ENCODE results near the gene PARS2.

PARS2 gene

DNA sequence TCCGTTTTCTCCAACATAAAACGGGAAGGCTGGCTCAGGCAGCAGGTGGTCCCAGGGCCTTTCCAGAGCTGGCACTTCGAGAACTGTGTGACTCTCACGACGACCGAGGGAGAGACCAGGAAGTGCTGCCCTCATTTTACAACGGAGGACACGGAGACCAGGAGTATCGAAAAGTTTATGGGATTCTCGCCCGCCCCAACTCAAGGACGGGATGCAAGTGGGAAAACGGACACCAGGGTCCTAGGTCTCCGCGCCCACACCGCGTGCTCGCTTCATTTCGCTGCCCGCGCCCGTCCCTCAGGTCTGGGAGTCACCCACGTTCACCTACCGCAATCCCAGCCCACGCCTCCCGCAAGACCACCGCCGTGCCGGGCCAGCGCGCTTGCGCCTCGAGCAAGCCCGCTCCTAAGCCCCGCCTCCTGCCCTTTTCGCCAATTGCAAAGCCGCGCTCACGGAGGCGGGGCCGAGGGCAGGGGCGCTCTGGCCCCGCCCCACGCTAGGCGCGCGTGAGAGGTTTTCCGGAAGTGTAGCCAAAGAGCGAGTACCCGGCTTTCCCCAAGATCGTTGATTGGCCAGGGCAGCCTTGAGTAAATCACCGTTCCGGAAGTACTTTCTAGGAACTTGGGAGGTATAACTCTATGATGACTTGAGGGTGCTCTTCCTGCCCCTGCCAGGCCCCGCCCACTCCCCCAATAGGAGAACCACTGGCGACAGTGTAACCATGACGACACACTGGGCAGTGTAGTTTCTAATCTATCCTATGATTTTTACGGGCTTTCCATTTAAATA, at the start of gene PARS2:
PARS2 (minus strand) TSS at position 391 of the 789 bp plus-strand sequence. CDS start 5,362 bp downstream, outside the sequence.
- DNase-seq = peak; percentile 40 to 99 (median 94)

DNA sequence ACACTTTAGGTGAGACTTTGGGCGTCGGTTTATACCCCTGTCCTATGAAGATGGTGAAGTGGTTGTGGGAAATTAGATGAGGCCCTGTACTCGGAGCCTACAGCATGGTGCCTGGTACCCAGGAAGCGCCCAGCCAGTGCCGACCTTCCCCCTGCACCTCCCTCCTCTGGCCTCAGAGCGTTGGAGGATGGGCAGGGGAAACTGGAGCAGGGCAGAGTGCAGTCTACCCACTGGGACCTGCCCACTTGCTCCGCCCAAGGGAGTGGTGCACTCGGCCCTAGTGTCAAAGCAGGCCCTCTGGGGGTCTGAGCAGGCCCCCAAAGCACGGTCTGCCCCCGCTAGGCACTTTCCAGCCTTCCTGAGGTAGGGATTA, 49.8 kb upstream of the PARS2 start:
- no peak for DNase-seq

- no peak for DNase-seq
Measured at GRCh38 chr1:54813485-54814125, 49.3 kb upstream of the PARS2 start.

DNA sequence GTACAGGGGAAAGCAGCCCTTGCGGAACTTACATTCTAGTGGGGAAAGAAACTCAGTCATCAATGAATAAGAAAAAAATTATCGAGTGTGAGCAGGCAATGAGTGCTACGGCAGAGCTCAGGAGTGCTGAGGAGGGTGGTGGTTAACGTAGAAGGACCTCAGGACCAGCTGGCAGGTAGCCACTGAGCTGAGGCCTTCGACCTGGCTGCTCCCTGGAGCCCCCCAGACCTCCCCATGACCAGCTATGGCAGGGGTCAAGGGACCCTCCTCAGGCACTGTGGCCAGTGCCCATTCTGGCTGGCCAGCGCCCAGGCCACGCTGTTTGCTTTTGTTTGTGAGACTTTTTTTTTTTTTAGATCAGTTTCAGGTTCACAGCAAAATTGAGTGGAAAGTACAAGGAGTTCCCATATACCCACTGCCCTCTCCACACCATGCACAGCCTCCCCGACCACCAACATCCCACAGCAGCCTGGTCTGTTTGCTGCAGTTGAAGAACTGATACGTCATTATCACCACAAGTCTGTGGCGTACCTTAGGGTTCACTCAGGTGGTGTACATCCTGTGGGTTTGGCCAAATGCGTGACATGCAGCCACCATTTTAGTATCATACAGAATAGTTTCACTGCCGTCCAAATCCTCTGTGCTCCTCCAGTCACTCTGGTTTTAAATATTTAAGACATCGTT, 48.6 kb upstream of the PARS2 start:
- DNase-seq = no peak

- DNase-seq = no peak
Measured at GRCh38 chr1:54811739-54812655, 47.7 kb upstream of the PARS2 start.

- DNase-seq = no peak
Measured at GRCh38 chr1:54811066-54811465, 46.7 kb upstream of the PARS2 start.

GRCh38 chr1:54810153-54810942, 46.0 kb upstream of the PARS2 start:
- peak in 49 of 58 donors; percentile 7 to 71 (median 36) for DNase-seq

DNA sequence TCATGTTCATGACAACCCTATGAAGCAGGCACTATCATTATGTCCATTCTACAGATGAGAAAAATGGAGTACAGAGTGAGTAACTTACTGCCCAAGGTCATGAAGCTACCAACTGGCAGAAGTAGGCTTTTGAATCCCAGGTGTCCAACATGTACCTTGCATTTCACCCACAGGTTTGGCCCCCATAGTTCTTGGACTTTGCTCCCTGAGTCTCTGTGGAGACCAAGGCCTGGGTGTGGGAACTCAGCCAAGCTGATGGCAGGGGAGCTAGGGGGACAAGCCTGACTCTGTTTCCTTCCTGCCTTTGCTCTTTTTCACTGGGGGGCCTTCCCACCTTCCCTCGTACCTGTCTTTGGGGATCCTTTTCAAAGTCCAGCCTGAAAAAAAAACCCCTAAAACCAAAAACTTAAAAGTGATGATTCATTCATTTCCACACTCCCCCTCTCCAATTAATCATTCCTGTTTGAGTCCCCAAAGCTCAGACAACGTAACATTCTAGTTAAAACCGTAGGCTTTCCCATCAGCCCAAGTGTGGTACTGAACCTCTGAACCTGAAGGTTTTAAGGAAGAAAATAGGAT, 45.3 kb upstream of the PARS2 start:
- no peak for DNase-seq

DNA sequence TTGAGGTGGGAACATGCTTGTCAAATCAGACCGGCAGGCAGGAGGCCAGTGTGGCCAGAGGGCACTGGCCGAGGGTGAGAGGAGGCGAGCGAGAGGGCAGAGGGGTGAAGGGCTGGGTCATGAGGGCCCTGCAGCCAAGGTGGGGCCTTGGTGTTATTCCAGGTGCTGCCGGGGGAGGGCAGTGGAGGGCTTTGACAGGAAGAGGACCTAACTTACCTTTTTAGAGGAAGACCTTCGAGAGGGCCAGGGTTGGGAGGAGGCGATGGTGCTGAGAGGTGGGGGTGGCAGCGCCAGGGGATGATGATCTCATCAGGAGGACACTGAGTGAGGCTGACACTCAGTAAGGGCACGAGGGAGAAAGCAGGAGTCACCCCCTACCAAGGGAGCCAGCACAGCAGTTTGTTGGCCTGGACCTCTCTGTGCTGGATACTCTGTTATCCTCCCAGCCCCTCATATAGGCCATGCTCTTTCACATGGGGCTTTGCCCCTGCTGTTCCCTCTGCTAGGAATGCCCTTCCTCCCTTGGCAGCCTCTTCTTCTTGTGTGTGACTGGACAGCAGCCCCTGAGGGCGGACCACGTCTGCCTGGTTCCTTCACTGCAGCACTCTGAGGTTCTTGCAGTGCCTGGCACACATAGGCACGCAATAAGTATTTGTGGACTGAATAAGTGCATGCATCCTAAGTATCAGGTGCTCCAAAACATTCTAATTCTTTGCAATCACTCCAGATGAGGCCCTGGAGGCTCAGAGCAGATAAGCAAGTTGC, 44.3 kb upstream of the PARS2 start:
- DNase-seq = no peak

DNA sequence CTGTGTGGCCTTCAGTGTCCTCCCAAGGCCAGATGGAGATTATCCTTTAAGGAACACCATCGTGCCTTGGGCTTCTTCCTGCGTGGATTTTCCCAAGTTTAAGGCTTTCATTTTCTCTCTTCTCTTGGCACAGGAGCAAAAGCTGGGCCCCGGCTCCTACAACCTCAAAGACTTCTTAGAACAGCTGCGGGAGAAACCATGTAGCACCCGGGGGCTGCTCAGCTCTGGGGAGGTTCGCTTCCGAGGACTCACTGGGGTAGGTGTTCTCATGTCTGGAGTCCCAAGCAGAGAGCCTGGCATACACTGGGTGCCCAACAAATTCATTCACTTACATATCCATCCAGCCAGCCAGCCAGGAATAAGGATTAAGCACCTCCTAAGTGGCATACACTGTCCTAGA, 43.4 kb upstream of the PARS2 start:
- DNase-seq = no peak

- no peak for DNase-seq
Measured at GRCh38 chr1:54806931-54807611, 42.7 kb upstream of the PARS2 start.

DNA sequence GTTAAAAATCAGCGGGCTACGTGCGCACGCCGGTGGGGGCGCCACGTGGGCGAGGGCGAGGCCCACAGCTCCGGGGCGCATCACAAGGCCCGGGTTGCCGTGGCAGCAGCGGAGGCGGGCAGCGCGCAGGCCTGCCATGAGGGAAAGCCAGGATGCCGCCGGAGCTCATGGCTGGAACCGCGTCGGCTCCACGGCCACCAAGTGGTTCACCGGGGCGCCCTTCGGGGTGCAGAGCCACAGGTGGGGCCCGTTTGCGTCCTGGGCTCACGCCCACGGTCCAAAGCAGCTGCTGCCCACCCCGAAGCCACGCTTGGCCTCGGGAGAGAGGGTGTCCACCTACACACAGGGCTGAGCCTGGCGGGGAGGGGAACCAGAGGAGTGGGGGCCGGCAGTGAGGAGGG, 41.7 kb upstream of the PARS2 start:
- DNase-seq = peak in 3 of 58 donors; percentile 16 to 44 (median 22)

- DNase-seq = no peak
Measured at GRCh38 chr1:54805466-54805865, 41.1 kb upstream of the PARS2 start.

- DNase-seq = no peak
Measured at GRCh38 chr1:54804471-54805132, 40.3 kb upstream of the PARS2 start.

DNA sequence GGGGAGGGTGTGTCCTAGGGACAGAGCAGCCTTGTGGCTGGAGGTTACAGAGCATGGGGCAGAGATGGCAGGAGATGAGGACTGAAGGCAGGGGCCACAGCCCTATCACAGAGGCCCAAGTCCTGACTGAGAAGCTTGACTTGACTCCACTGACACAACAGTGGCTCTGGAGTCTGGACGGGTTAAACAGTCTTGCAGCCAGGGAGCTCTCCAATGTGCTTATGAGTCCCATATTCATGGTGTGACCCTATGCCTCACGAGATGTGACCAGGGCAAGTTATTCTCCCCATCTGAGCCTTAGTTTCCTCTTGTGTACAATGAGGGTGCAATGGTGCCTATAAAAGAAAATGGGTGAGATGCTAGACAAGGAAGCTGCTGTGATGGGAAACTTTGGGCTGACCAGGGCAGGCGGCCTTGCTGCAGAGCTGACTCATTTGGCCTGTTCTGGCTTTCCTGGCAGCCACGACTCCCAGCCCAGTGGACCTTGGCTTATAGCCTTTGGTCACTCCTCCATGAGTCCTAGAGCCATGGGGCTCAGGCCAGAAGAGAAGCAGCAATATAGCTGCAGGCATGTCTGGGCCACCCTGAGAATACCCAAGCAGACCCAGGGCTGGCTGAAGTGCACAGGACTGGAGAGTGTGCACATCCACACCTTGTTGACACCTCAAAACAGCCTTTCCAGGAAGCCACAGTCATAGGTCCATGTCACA, 39.6 kb upstream of the PARS2 start:
- no peak for DNase-seq

DNA sequence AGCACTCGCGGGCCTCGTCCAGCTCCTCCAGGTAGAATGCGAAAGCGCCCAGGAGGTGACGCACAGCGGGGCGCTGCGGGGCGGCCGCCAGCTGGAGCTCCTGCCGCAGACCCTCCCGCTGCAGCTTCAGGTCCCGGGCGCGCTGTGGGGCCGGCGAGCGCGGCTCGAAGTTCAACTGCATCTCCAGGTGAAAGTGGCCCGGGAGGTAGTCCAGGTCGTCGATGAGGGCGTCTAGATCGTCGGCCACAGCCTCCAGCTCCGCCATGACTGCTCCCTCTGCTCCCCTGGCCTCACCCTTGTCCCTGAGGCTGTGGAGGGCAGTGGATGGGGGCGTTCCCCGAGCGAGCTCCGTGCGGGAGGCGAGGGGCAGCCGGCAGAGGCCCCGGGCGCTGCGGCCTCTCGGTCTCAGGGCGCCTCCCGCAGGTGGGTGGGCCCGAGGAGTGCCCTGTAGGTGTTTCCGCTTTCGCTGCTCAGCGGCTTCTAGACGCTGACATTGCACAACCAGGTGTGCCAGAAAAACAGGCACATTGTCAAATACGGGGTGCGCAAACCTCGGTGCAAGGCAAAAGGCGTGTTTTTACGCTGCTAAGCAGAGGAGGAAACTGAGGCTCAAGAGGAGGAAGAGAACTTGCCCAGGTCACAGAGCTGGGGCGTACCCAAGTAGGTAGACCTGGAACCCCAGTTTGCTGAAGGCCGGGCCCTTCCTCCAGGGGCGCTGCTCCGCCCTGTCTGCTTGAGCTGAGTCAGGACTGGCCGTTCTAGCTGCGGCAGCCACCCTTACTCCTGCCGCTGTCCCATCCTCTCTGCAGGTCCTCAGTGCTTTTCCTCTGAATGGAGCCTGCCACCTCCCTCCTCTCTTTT, 36.8 kb upstream of the PARS2 start, which contains the start of gene TTC22:
TTC22 (minus strand) TSS at position 425 of the 861 bp plus-strand sequence; CDS start at position 265, 160 bp downstream.
- no peak for DNase-seq
